Measurements from ENCODE around the gene NTNG1. TPM values are rescaled to one million over a fixed set of nuclear protein-coding genes. Genes with fewer than 3 reads are reported as not detected.

NTNG1 gene
- total and polyA plus RNA-seq, 2 of the 8 experiments (the other 6 are each of a cell fraction or from before 2014, with no cell fraction given), result 1.2 to 4.1 TPM

DNA sequence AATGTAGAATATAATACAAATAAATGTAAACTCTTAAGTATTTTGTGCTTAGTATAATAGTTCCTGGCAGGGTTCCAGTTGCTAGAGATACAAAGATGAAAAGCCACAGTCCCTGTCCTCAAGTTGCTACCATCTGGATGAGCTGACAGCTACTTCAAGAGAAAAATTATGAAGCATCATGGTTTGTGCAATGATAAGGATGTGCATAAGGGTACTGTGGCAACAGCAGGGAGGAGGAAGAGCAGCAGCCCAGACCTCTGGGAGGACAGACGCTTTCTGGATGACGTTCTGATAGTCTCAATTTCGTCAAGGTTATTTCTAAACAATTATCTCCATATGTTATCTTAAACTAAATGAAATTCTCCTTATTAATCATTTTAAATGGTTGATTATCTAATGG lies 198.9 kb downstream of the NTNG1 start:
- FAIRE-seq (no peak), DNase-seq (ENCODE audit: low read depth in 1 of 2, low spot score in 2 of 2) (no peak)
- H3K9ac ChIP-seq (replicated peaks in 1 of 4; ENCODE audit: extremely low read depth in 1 of 4, low read depth in 3 of 4, low read length in 3 of 4), result no peak overlapping the region
- no peak overlapping the region for H3K4me3 ChIP-seq (ENCODE audit: extremely low read depth in 1 of 4, insufficient read depth in 2 of 4, low read depth in 3 of 4, low read length in 4 of 4)
- H3K4ac ChIP-seq (replicated peaks; ENCODE audit: insufficient read length, low read depth, low read length), result no peak overlapping the region
- no peak overlapping the region for H4K91ac ChIP-seq (replicated peaks; ENCODE audit: insufficient read length, low read length)
- H3K79me2 ChIP-seq (ENCODE audit: control insufficient read depth in 1 of 2, insufficient read depth in 2 of 2, low read length in 2 of 2), result no peaks in the 10 kb centered on the region
- no peak overlapping the region for H2BK120ac ChIP-seq (replicated peaks; ENCODE audit: low read depth, low read length)
- no peak overlapping the region for H4K5ac ChIP-seq (ENCODE audit: insufficient read length, low read depth, low read length)
- WGBS, 2 experiments (ENCODE audit: extremely low coverage in 1 of 2, insufficient coverage in 1 of 2, insufficient read length in 1 of 2, insufficient replicate concordance in 2 of 2, low coverage in 1 of 2, low lambda C conversion rate in 2 of 2, missing lambda C conversion rate in 1 of 2), result 96% methylated on average over 3 of the region's 3 CpGs; no CpG with 5 or more reads in 1 of the 2 experiments
- no peak overlapping the region for H2BK20ac ChIP-seq (ENCODE audit: low read length)
- ChIA-PET POLR2A (ENCODE audit: partially characterized antibody) (no interaction called here), CTCF (ENCODE audit: partially characterized antibody) (no interaction called here)
- H2BK12ac ChIP-seq (ENCODE audit: low read depth, low read length), result no peak overlapping the region
- no peak overlapping the region for H2AK5ac ChIP-seq (ENCODE audit: low read depth, low read length)
- H2BK15ac ChIP-seq (ENCODE audit: low read length), result no peak overlapping the region
- H3K4me1 ChIP-seq (replicated peaks in 1 of 4; ENCODE audit: control insufficient read depth in 3 of 4, insufficient read depth in 4 of 4, low read length in 3 of 4), result peaks cover 0 to 2% (median 0%) of the 10 kb centered on the region in 4 experiments; a peak in 2 of 7 replicates
- no peak overlapping the region for H3K27ac ChIP-seq (ENCODE audit: low read depth, low read length)
- H3K18ac ChIP-seq (ENCODE audit: extremely low read depth, low read length), result no peak overlapping the region
- H2AFZ ChIP-seq (ENCODE audit: low read length), result no peak overlapping the region
- no peak overlapping the region for H2BK5ac ChIP-seq (ENCODE audit: low read depth, low read length)
- no peaks in the 10 kb centered on the region for H3K27me3 ChIP-seq (replicated peaks in 1 of 4; ENCODE audit: control insufficient read depth in 3 of 4, extremely low read depth in 1 of 4, insufficient read depth in 3 of 4, low read length in 3 of 4)
- H3K9me3 ChIP-seq (ENCODE audit: insufficient read depth in 2 of 2, low read depth in 1 of 2, low read length in 1 of 2), result no peaks in the 10 kb centered on the region
- H3K4me2 ChIP-seq (ENCODE audit: insufficient read depth in 1 of 2, low read depth in 2 of 2, low read length in 2 of 2), result no peak overlapping the region
- H4K20me1 ChIP-seq (replicated peaks in 1 of 2; ENCODE audit: control insufficient read depth in 1 of 2, insufficient read depth in 2 of 2, low read length in 2 of 2), result no peaks in the 10 kb centered on the region
- H4K8ac ChIP-seq (ENCODE audit: extremely low read depth, insufficient read depth, low read length), result no peak overlapping the region
- no peak overlapping the region for H3K23ac ChIP-seq (ENCODE audit: insufficient read length)
- H3K56ac ChIP-seq (replicated peaks; ENCODE audit: insufficient read length, low read depth, low read length), result no peak overlapping the region
- no peaks in the 10 kb centered on the region for H3K36me3 ChIP-seq (ENCODE audit: control insufficient read depth in 2 of 4, insufficient read depth in 4 of 4, low read length in 3 of 4)
- no peak overlapping the region for H3K14ac ChIP-seq (ENCODE audit: insufficient read length)
- H3K23me2 ChIP-seq (ENCODE audit: low read depth, low read length), result no peaks in the 10 kb centered on the region
- H3K79me1 ChIP-seq (ENCODE audit: low read depth, low read length), result no peaks in the 10 kb centered on the region
- TF ChIP-seq POLR2AphosphoS5 (IDR thresholded peaks at IDR 0.05; ENCODE audit: low read depth, low read length) (no peak), RAD21 (IDR thresholded peaks at IDR 0.05 in 1 of 2, conservative IDR thresholded peaks at IDR 0.05 in 1 of 2; ENCODE audit: low read depth in 2 of 2, low read length in 2 of 2) (no peak), SP1 (IDR thresholded peaks at IDR 0.05; ENCODE audit: low read depth, low read length) (no peak), TAF7 (optimal IDR thresholded peaks at IDR 0.05; ENCODE audit: borderline replicate concordance, low read depth, low read length) (no peak), JUND (IDR thresholded peaks at IDR 0.05; ENCODE audit: low read length) (no peak), SIN3A (conservative IDR thresholded peaks at IDR 0.05 in 1 of 2, IDR thresholded peaks at IDR 0.05 in 1 of 2; ENCODE audit: low read depth in 1 of 2, low read length in 2 of 2) (no peak), CHD2 (IDR thresholded peaks at IDR 0.05; ENCODE audit: low read length) (no peak), YY1 (IDR thresholded peaks at IDR 0.05; ENCODE audit: low read depth, low read length) (no peak), HDAC2 (IDR thresholded peaks at IDR 0.05; ENCODE audit: borderline replicate concordance in 1 of 2, low read depth in 2 of 2, low read length in 2 of 2) (no peak)
- TF ChIP-seq, protein P1, sequence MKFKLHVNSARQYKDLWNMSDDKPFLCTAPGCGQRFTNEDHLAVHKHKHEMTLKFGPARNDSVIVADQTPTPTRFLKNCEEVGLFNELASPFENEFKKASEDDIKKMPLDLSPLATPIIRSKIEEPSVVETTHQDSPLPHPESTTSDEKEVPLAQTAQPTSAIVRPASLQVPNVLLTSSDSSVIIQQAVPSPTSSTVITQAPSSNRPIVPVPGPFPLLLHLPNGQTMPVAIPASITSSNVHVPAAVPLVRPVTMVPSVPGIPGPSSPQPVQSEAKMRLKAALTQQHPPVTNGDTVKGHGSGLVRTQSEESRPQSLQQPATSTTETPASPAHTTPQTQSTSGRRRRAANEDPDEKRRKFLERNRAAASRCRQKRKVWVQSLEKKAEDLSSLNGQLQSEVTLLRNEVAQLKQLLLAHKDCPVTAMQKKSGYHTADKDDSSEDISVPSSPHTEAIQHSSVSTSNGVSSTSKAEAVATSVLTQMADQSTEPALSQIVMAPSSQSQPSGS (IDR thresholded peaks at IDR 0.05; ENCODE audit: low read length), result no peak
